HG03060 (cell line): ENCODE data around the gene CHMP3.
"Not testable (repeated sequence)": the region's sequence is repeated elsewhere in the genome, so short reads cannot be mapped to it uniquely, and the experiment has no call there.

ENCODE experiments used
- ATAC-seq: cut with Tn5 transposase; IDR thresholded peaks from one replicate; pipeline ENCODE4 v1.9.1; 2021; ENCODE audit warnings: low read depth, moderate number of reproducible peaks; ENCODE audit not compliant: unreplicated experiment

CHMP3 gene

DNA sequence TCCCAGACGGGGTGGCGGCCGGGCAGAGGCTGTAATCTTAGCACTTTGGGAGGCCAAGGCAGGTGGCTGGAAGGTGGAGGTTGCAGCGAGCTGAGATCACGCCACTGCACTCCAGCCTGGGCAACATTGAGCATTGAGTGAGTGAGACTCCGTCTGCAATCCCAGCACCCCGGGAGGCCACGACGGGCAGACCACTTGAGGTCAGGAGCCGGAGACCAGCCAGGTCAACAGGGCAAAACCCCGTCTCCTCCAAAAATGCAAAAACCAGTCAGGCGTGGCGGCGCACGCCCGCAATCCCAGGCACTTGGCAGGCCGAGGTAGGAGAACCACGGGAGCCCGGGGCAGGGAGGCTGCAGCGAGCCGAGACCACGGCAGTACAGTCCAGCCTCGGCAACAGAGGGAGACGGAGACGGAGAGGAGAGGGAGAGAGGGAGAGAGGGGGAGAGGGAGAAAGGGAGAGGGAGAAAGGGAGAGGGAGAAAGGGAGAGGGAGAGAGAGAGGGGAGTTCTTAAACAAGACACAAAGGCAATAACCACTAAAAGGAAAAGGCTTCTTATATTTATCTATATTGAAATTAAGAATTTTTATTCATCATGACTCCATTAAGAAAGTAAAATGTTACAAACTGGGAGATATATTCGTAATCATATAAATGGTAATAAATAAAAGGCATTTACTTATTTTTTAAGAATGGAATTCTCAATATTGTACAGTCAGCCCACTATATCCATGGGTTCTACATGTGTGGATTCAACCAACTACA, 13.1 kb downstream of the CHMP3 start:
- not testable (repeated sequence) for ATAC-seq

DNA sequence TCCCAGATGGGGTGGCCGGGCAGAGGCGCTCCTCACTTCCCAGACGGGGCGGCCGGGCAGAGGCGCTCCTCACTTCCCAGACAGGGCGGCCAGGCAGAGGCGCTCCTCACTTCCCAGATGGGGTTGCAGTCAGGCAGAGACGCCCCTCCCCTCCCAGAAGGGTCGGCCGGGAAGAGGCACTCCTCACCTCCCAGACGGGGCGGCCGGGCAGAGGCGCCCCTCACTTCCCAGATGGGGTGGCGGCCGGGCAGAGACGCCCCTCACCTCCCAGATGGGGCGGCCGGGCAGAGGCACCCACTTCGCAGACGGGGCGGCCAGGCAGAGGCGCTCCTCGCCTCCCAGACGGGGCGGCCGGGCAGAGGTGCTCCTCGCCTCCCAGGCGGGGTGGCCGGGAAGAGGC, 13.8 kb downstream of the CHMP3 start:
- ATAC-seq: not testable (repeated sequence)

DNA sequence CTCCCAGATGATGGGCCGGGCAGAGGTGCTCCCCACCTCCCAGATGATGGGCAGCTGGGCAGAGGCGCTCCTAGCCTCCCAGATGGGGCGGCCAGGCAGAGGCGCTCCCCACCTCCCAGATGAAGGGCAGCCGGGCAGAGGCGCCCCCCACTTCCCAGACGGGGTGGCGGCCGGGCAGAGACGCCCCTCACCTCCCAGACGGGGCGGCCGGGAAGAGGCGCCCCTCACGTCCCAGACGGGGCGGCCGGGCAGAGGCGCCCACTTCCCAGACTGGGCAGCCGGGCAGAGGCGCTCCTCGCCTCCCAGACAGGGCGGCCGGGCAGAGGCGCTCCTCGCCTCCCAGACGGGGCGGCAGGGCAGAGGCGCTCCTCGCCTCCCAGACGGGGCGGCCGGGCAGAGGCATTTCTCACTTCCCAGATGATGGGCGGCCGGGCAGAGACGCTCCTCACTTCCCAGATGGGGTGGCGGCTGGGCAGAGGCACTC, 14.3 kb downstream of the CHMP3 start:
- ATAC-seq: not testable (repeated sequence)

DNA sequence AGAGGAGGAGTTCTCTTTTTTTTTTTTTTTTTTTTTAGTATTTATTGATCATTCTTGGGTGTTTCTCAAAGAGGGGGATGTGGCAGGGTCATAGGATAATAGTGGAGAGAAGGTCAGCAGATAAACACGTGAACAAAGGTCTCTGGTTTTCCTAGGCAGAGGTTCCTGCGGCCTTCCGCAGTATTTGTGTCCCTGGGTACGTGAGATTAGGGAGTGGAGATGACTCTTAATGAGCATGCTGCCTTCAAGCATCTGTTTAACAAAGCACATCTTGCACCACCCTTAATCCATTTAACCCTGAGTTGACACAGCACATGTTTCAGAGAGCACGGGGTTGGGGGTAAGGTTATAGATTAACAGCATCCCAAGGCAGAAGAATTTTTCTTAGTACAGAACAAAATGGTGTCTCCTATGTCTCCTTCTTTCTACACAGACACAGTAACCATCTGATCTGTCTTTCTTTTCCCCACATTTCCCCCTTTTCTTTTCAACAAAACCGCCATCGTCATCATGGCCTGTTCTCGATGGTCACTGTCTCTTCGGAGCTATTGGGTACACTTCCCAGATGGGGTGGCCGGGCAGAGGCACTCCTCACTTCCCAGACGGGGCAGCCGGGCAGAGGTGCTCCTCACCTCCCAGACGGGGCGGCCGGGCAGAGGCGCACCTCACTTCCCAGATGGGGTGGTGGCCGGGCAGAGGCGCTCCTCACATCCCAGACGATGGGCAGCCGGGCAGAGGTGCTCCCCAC, 14.9 kb downstream of the CHMP3 start:
- not testable (repeated sequence) for ATAC-seq

GRCh38 chr2:86545296-86545924, 17.8 kb downstream of the CHMP3 start:
- not testable (repeated sequence) for ATAC-seq

DNA sequence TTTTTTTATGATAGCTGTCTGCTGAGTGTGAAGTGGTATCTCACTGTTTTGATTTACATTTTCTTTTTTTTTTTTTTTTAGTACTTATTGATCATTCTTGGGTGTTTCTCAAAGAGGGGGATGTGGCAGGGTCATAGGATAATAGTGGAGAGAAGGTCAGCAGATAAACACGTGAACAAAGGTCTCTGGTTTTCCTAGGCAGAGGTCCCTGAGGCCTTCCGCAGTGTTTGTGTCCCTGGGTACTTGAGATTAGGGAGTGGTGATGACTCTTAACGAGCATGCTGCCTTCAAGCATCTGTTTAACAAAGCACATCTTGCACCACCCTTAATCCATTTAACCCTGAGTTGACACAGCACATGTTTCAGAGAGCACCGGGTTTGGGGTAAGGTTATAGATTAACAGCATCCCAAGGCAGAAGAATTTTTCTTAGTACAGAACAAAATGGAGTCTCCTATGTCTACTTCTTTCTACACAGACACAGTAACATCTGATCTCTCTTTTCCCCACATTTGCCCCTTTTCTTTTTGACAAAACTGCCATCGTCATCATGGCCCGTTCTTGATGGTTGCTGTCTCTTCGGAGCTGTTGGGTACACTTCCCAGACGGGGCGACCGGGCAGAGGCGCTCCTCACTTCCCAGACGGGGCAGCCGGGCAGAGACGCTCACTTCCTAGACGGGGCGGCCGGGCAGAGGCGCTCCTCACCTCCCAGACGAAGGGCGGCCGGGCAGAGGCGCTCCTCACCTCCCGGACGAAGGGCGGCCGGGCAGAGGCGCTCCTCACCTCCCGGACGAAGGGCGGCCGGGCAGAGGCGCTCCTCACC, 18.8 kb downstream of the CHMP3 start:
- ATAC-seq: not testable (repeated sequence)

GRCh38 chr2:86543793-86544192, 19.4 kb downstream of the CHMP3 start:
- no peak for ATAC-seq

- ATAC-seq: no peak
These were observed 19.9 kb downstream of the CHMP3 start for GRCh38 chr2:86543335-86543734.

DNA sequence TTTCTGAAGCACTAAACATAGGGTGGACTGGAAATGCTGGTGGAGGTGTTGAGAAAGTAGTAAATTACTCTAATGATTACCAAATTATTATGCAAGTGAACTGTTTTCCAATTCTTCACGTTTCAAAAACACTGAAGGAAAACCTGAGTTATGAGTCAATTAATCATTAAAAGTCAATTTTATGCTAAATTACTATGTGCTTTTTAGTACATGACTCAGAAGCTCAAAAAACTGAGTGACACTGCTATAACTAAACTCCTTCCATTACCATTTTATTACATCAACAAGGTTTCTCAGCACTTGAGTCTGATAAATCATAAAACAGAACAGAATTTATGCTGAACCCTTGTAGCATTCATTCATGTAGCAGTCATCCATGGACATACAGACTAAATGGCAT, 20.4 kb downstream of the CHMP3 start:
- ATAC-seq: no peak

GRCh38 chr2:86541334-86541733, 21.9 kb downstream of the CHMP3 start:
- ATAC-seq: no peak

- ATAC-seq: no peak
These were observed 29.7 kb downstream of the CHMP3 start for GRCh38 chr2:86533589-86533988.

DNA sequence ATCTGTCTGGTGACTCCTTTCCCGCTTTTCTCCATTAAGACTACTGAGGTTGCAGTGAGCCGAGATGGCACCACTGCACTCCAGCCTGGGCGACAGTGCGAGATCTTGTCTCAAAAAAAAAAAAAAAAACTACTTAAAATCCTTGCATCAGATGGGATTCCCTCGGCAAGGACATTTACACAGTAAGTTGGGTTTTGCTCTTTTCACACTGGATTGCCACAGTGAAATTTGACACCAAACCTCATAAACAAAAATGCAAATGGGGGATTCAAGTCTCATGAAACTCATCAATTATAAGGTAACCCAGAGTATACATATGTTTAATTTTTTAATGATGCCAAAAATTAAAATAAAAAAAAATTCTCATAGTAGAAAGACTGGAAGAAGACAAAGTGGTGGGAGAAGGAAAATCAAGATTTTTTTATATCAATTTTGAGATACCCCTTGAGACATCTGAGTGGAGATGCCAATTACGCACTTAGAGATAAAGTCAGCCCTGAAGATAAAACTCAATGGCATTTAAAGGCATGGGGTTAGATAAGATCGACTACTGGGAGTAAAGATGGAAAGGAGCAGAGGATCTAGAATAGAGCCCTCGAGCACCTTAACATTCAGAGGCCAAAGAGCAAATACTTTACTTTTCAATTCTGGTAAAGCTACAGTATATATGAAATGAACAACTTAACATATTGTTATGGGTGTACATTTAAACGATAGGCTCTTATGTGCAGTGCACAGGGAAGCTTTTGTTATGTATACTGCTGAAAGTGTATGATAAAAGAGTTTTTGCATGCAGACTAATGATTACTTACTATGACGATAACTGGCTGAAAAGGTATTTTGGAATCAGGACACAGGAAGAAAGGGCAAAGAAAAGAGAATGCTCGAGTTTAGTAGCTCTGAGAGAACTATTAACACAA, 37.6 kb downstream of the CHMP3 start:
- ATAC-seq: no peak

DNA sequence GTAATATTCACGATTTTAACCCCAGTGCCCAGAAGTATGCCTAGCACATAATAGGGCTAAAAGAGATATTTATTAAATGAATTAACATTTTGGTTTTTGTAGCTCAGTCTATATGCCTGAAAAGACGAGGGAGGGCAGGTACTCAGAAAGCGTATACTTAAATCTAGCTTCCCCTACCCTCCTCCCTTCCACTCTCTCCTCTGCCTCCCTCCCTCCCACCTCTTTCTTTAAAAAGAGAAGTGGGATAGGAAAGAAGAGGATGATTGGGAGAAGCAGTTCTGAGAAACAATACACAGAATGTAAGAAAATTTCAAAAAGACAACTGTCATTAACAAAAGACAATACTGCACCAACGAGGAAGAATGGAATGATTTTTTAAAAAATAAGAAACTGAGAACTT, 39.8 kb downstream of the CHMP3 start:
- no peak for ATAC-seq

DNA sequence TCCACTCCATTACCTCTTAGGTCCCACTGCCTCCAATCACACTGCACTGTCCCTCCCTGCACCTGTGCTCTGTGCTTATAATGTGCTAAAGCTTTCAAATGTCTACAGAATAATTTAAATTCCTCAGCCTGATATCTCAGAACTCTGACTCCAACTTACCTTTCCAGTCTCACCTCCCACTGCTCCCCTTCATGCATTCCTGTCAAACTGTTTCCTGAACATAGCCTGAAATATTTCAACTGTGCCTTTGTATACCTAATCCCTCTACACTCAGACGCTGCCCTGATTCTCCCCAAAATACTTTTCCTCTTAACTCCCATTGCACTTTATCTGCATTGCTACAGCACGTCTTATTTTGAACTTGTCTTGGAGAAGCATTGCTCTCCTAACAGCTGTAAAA, 40.5 kb downstream of the CHMP3 start:
- ATAC-seq: no peak

GRCh38 chr2:86521922-86522321, 41.3 kb downstream of the CHMP3 start:
- no peak for ATAC-seq

DNA sequence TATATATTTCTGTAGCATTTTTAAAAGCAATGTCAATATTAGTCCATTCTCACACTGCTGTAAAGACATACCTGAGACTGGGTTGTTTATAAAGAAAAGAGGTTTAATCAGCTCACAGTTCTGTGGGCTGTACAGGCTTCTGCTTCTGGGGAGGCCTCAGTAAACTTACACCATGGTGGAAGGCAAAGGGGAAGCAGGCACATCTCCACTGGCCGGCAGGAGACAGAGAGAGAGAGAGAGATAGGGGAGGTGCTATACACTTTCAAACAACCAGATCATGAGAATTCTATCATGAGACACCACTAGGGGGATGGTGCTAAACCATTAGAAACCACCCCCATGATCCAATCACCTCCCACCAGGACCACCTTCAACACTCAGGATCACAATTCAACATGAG, 43.1 kb downstream of the CHMP3 start:
- ATAC-seq: no peak

GRCh38 chr2:86519349-86519748, 43.9 kb downstream of the CHMP3 start:
- no peak for ATAC-seq

- ATAC-seq: no peak
These were observed 44.8 kb downstream of the CHMP3 start for GRCh38 chr2:86518481-86518880.

DNA sequence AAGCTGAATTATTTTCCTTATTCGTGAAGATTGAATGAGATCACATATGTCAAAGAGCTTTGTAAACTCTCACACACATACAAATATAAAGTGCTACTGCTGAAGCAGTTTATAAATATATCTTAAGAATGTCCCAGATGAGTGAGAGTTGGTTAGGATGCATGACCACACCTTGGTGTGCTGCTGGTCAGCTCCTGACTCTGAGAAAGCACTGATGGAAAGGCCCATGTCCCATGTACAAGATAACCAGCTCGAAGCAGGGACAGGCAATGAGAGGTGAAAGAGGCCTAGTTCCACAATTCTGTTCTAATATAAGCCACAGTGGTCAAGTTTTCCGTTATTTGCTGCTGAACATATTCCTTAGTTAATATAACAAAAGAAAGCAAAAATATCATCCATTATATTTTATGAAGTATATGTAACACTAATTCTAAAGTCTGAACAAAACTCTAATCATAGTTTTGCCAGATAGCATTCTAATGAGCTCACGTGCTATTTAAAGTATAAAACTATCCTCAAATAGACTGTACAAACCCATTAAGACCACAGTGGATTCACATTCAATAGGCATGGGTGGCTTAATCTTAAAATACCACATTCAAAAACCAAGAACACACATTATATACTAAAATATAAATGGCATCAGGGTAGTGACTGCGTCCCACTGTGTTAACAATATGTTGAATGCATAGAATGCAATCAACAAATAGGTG, 49.1 kb downstream of the CHMP3 start:
- ATAC-seq: no peak
